K562 (cell line): ENCODE measurements around the gene ARAP1. TPM values are rescaled to one million over a fixed set of nuclear protein-coding genes. Genes with fewer than 3 reads are reported as not detected.

ENCODE experiments used
- ATF4 ChIP-seq: fragments of 450-650 bp; formaldehyde crosslinking; IDR thresholded peaks from 2 replicates; pipeline ENCODE4 v1.4.0; 2022; ENCODE audit warnings: mild to moderate bottlenecking, moderate library complexity
- BHLHE40 ChIP-seq: IDR thresholded peaks from 2 replicates; pipeline ENCODE4 v1.6.1; 2011; ENCODE audit warnings: low read length, improper control_type of control experiment
- CAMTA2 ChIP-seq: fragments of 250-450 bp; sonication (Bioruptor Pico); conservative IDR thresholded peaks from 2 replicates; pipeline ENCODE4 v1.5.1; 2022
- DNMT1 ChIP-seq: fragments of 450-650 bp; IDR thresholded peaks from 2 replicates; pipeline ENCODE4 v1.6.1; 2016; ENCODE audit warnings: antibody characterized with exemption, mild to moderate bottlenecking
- ESRRA ChIP-seq: fragments of 450-650 bp; IDR thresholded peaks from 2 replicates; pipeline ENCODE4 v1.6.1; 2014; ENCODE audit warnings: low read depth, mild to moderate bottlenecking, moderate library complexity, borderline replicate concordance
- HNRNPK ChIP-seq: fragments of 200-400 bp; formaldehyde crosslinking; IDR thresholded peaks from one replicate; pipeline ENCODE4 v1.6.1; 2018; ENCODE audit warnings: mild to moderate bottlenecking, low read depth, low read length; ENCODE audit not compliant: poor library complexity, severe bottlenecking
- MYBL2 ChIP-seq, 2 experiments: fragments of 450-650 bp in 1 of 2; sonication (generic) in 1 of 2; formaldehyde crosslinking in 1 of 2; IDR thresholded peaks; 2 replicates each; pipeline versions ENCODE4 v1.6.1 to v1.8.1; 2017 to 2022; ENCODE audit warnings: borderline replicate concordance in 1 of 2, inconsistent platforms in 1 of 2, low read depth in 1 of 2, mild to moderate bottlenecking in 1 of 2, missing genetic modification reagents in 1 of 2, moderate library complexity in 1 of 2
- PBX2 ChIP-seq, 2 experiments: IDR thresholded peaks in 1 of 2; conservative IDR thresholded peaks in 1 of 2; 2 replicates each; pipeline ENCODE4 v1.6.1; 2016; ENCODE audit warnings: low read depth in 2 of 2, mild to moderate bottlenecking in 1 of 2, missing compliant biosample characterization in 1 of 2, missing genetic modification characterization in 1 of 2, moderate library complexity in 1 of 2
- PHB2 ChIP-seq: fragments of 450-650 bp; IDR thresholded peaks from 2 replicates; pipeline ENCODE4 v1.6.1; 2017; ENCODE audit warnings: low read depth
- POLR2G ChIP-seq: fragments of 200-400 bp; formaldehyde crosslinking; IDR thresholded peaks from 2 replicates; pipeline ENCODE4 v1.6.1; 2017; ENCODE audit warnings: low read depth, mild to moderate bottlenecking, antibody characterized with exemption, low read length, moderate library complexity
- PRMT5 ChIP-seq: sonication (generic); formaldehyde crosslinking; IDR thresholded peaks from 2 replicates; pipeline ENCODE4 v1.5.0; 2020; ENCODE audit warnings: missing genetic modification reagents
- SMAD3 ChIP-seq: fragments of 450-650 bp; formaldehyde crosslinking; conservative IDR thresholded peaks from 2 replicates; pipeline ENCODE4 v1.4.0; 2020; ENCODE audit warnings: mild to moderate bottlenecking
- ZBTB26 ChIP-seq: fragments of 450-650 bp; formaldehyde crosslinking; IDR thresholded peaks from 2 replicates; pipeline ENCODE4 v1.4.0; 2022; ENCODE audit warnings: missing genetic modification characterization
- ZBTB49 ChIP-seq: sonication (generic); formaldehyde crosslinking; IDR thresholded peaks from 2 replicates; pipeline ENCODE4 v1.8.0; 2022; ENCODE audit warnings: missing genetic modification reagents, mild to moderate bottlenecking, borderline replicate concordance
- ZKSCAN1 ChIP-seq: fragments of 150-350 bp; IDR thresholded peaks from 2 replicates; pipeline ENCODE4 v1.6.1; 2016; ENCODE audit warnings: low read depth, low read length
- ZNF384 ChIP-seq: IDR thresholded peaks from 2 replicates; pipeline ENCODE4 v1.6.1; 2012; ENCODE audit warnings: low read depth, low read length, improper control_type of control experiment
- ZNF695 ChIP-seq: fragments of 450-650 bp; formaldehyde crosslinking; IDR thresholded peaks from 2 replicates; pipeline ENCODE4 v1.4.0; 2020; ENCODE audit warnings: mild to moderate bottlenecking, moderate library complexity
- polyA plus RNA-seq, 8 experiments: library from polyadenylated mRNA; depleted of rRNA in 4 of 8; stranded (reverse) in 5 of 8; unstranded in 3 of 8; fragments of >200 nt; fragmentation: Nextera tagmentation in 2 of 8; fragmentation: Illumina TruSeq in 1 of 8; extraction: Ambion mirVana in 2 of 8; extraction: Trizol in 1 of 8; gene quantifications; 2 replicates each; pipeline versions ENCODE4 v1.2.1 to v1.2.3, GENCODE V29; 2011 to 2014; ENCODE audit warnings: inconsistent platforms in 1 of 8, missing spikeins in 1 of 8
- total RNA-seq, 7 experiments: library from RNA; depleted of rRNA in 6 of 7; stranded (reverse); fragments of >200 nt in 6 of 7; fragmentation: Illumina TruSeq in 2 of 7; extraction: Trizol in 2 of 7; gene quantifications; 2 replicates each; pipeline versions ENCODE4 v1.2.1 to v1.2.3, GENCODE V29; 2011 to 2021; ENCODE audit warnings: low replicate concordance in 1 of 7

Gene ARAP1
- total and polyA plus RNA-seq, 9 of the 15 experiments (the other 6 are each of a cell fraction or from before 2014, with no cell fraction given), result 0.23 to 67.0 (median 24.6) TPM

GRCh38 chr11:72724851-72725723 is 27.1 kb downstream of the ARAP1 start (continued):
- TF ChIP-seq ZKSCAN1, result no peak
- TF ChIP-seq SMAD3 (CRISPR knock-in tag), result no peak
- no peak for TF ChIP-seq ZNF695
- TF ChIP-seq PBX2 (CRISPR knock-in tag; IDR thresholded peaks at IDR 0.05; ENCODE audit: low read depth), result no peak
- no peak for TF ChIP-seq PBX2 (tag; conservative IDR thresholded peaks at IDR 0.05; ENCODE audit: low read depth)
- TF ChIP-seq ZNF384, result no peak
- no peak for TF ChIP-seq BHLHE40
- no peak for TF ChIP-seq ATF4 (CRISPR knock-in tag)
- no peak for TF ChIP-seq POLR2G
- TF ChIP-seq MYBL2 (IDR thresholded peaks at IDR 0.05; ENCODE audit: low read depth), result no peak
- no peak for TF ChIP-seq MYBL2 (CRISPR knock-in tag; IDR thresholded peaks at IDR 0.05; ENCODE audit: borderline replicate concordance)
- TF ChIP-seq HNRNPK, result no peak
- no peak for TF ChIP-seq CAMTA2
- TF ChIP-seq DNMT1, result no peak
- no peak for TF ChIP-seq ZBTB26 (CRISPR knock-in tag)
- TF ChIP-seq ESRRA, result no peak
- no peak for TF ChIP-seq PRMT5 (CRISPR knock-in tag)
- no peak for TF ChIP-seq ZBTB49 (CRISPR knock-in tag)
- TF ChIP-seq PHB2, result no peak
